IMR-90 (cell line): ENCODE results near the gene CLTA. TPM values are rescaled to one million over a fixed set of nuclear protein-coding genes. Genes with fewer than 3 reads are reported as not detected.

Experiments
- ATAC-seq: fragments of 200-7000 bp; cut with Tn5 transposase; 2 replicates; pipeline ENCODE4 v1.9.1; 2020; ENCODE audit warnings: low read depth, mild to moderate bottlenecking, moderate library complexity
- BruUV-seq: library from RNA; stranded (reverse); fragments of 400-500 nt; replicated peaks from 2 replicates; lab custom pipeline; 2021; lab: Mats Ljungman, UMichigan
- CTCF ChIA-PET: fragments of 300-600 bp; formaldehyde crosslinking; extraction: SDS; loops from one replicate; lab custom pipeline; 2021; ENCODE audit warnings: antibody characterized with exemption; lab: Yijun Ruan, JAX
- POLR2A ChIA-PET: fragments of 300-600 bp; sonication (Branson Sonifier 250); formaldehyde crosslinking; loops from one replicate; lab custom pipeline; 2022; ENCODE audit warnings: antibody characterized with exemption; ENCODE audit not compliant: unreplicated experiment; lab: Charles Lee
- DNase-seq: peaks from one replicate; pipeline ENCODE4 v3.0.0; 2013
- H2AFZ ChIP-seq: replicated peaks from 2 replicates; pipeline ENCODE3; 2013; ENCODE audit warnings: low read length, mild to moderate bottlenecking; ENCODE audit not compliant: poor library complexity
- H2AK5ac ChIP-seq: 2 replicates; pipeline ENCODE4 v1.6.1; 2013; ENCODE audit warnings: low read depth, low read length, inconsistent platforms
- H2AK9ac ChIP-seq: replicated peaks from 2 replicates; pipeline ENCODE3; 2013; ENCODE audit warnings: mild to moderate bottlenecking, low read depth, low read length, moderate library complexity; ENCODE audit not compliant: poor library complexity
- H2BK120ac ChIP-seq: 2 replicates; pipeline ENCODE4 v1.6.1; 2013; ENCODE audit warnings: low read depth, low read length, inconsistent platforms
- H2BK15ac ChIP-seq: 3 replicates; pipeline ENCODE4 v1.6.1; 2013; ENCODE audit warnings: low read depth, low read length, inconsistent platforms
- H2BK20ac ChIP-seq: 2 replicates; pipeline ENCODE4 v1.6.1; 2013; ENCODE audit warnings: low read depth, mild to moderate bottlenecking, inconsistent platforms, low read length, moderate library complexity
- H2BK5ac ChIP-seq: 2 replicates; pipeline ENCODE4 v1.6.1; 2013; ENCODE audit warnings: mild to moderate bottlenecking, low read depth, low read length, inconsistent platforms; ENCODE audit not compliant: poor library complexity, severe bottlenecking
- H3K14ac ChIP-seq: replicated peaks from 2 replicates; pipeline ENCODE4 v1.6.1; 2013; ENCODE audit warnings: low read depth, low read length, inconsistent platforms
- H3K18ac ChIP-seq: 2 replicates; pipeline ENCODE4 v1.6.1; 2013; ENCODE audit warnings: low read depth, low read length, control low read depth
- H3K23ac ChIP-seq: 2 replicates; pipeline ENCODE4 v1.6.1; 2013; ENCODE audit warnings: low read depth, low read length, inconsistent platforms
- H3K27ac ChIP-seq: 2 replicates; pipeline ENCODE4 v1.5.1; 2013; ENCODE audit warnings: mild to moderate bottlenecking, control low read depth, low read length; ENCODE audit not compliant: insufficient read depth
- H3K27me3 ChIP-seq: 2 replicates; pipeline ENCODE4 v1.6.1; 2013; ENCODE audit warnings: low read length; ENCODE audit not compliant: control insufficient read depth, insufficient read depth
- H3K36me3 ChIP-seq: 2 replicates; pipeline ENCODE4 v1.6.1; 2013; ENCODE audit warnings: low read length, mixed read lengths; ENCODE audit not compliant: control insufficient read depth, insufficient read depth
- H3K4ac ChIP-seq: 2 replicates; pipeline ENCODE4 v1.6.1; 2013; ENCODE audit warnings: low read depth, low read length, inconsistent platforms
- H3K4me1 ChIP-seq: 2 replicates; pipeline ENCODE4 v1.6.1; 2013; ENCODE audit warnings: low read length, mixed read lengths; ENCODE audit not compliant: control insufficient read depth, insufficient read depth
- H3K4me2 ChIP-seq: 2 replicates; pipeline ENCODE4 v1.6.1; 2013; ENCODE audit warnings: low read depth, mild to moderate bottlenecking, control low read depth, low read length, moderate library complexity
- H3K4me3 ChIP-seq: 2 replicates; pipeline ENCODE4 v1.5.1; 2013; ENCODE audit warnings: low read depth, mild to moderate bottlenecking, control low read depth, low read length, moderate library complexity; ENCODE audit not compliant: insufficient read depth
- H3K56ac ChIP-seq: 2 replicates; pipeline ENCODE4 v1.6.1; 2013; ENCODE audit warnings: low read length, inconsistent platforms; ENCODE audit not compliant: insufficient read depth; ENCODE audit errors: extremely low read depth
- H3K79me1 ChIP-seq, 2 experiments: 2 replicates each; pipeline ENCODE4 v1.6.1; 2013; ENCODE audit warnings: low read length in 2 of 2, inconsistent platforms in 1 of 2, low read depth in 1 of 2
- H3K9ac ChIP-seq: 2 replicates; pipeline ENCODE4 v1.6.1; 2013; ENCODE audit warnings: low read depth, low read length, control low read depth
- H3K9me1 ChIP-seq: 2 replicates; pipeline ENCODE4 v1.6.1; 2013; ENCODE audit warnings: low read length, inconsistent platforms; ENCODE audit not compliant: insufficient read depth
- H3K9me3 ChIP-seq: 2 replicates; pipeline ENCODE4 v1.6.1; 2013; ENCODE audit warnings: low read length; ENCODE audit not compliant: control insufficient read depth, insufficient read depth
- H4K20me1 ChIP-seq: 2 replicates; pipeline ENCODE4 v1.6.1; 2013; ENCODE audit warnings: low read length, inconsistent platforms; ENCODE audit not compliant: insufficient read depth
- H4K5ac ChIP-seq: 2 replicates; pipeline ENCODE4 v1.6.1; 2013; ENCODE audit warnings: mild to moderate bottlenecking, low read depth, low read length, control low read depth
- H4K8ac ChIP-seq, 2 experiments: 2 replicates each; pipeline ENCODE4 v1.6.1; 2013; ENCODE audit warnings: low read depth in 2 of 2, low read length in 2 of 2, control low read depth in 1 of 2, inconsistent platforms in 1 of 2
- H4K91ac ChIP-seq: 2 replicates; pipeline ENCODE4 v1.6.1; 2013; ENCODE audit warnings: low read depth, low read length, inconsistent platforms; ENCODE audit not compliant: insufficient read depth
- BHLHE40 ChIP-seq: fragments of 150-350 bp; IDR thresholded peaks from 2 replicates; pipeline ENCODE4 v1.6.1; 2016; ENCODE audit warnings: mild to moderate bottlenecking, low read depth, low read length
- CEBPB ChIP-seq: IDR thresholded peaks from 2 replicates; pipeline ENCODE4 v1.6.1; 2012; ENCODE audit warnings: low read depth, low read length, improper control_type of control experiment
- CHD1 ChIP-seq: IDR thresholded peaks from 2 replicates; pipeline ENCODE4 v1.6.1; 2012; ENCODE audit warnings: low read depth, low read length, improper control_type of control experiment
- CTCF ChIP-seq: conservative IDR thresholded peaks from 2 replicates; pipeline ENCODE4 v1.5.1; 2012; ENCODE audit warnings: mild to moderate bottlenecking, low read depth, low read length, improper control_type of control experiment
- ELK1 ChIP-seq: fragments of 150-350 bp; IDR thresholded peaks from 2 replicates; pipeline ENCODE4 v1.6.1; 2016; ENCODE audit warnings: low read depth, mild to moderate bottlenecking, low read length, moderate library complexity, borderline replicate concordance
- FOS ChIP-seq: fragments of 150-350 bp; IDR thresholded peaks from 2 replicates; pipeline ENCODE4 v1.6.1; 2016; ENCODE audit warnings: low read depth, low read length
- MAFK ChIP-seq: IDR thresholded peaks from 2 replicates; pipeline ENCODE4 v1.6.1; 2012; ENCODE audit warnings: low read depth, low read length, improper control_type of control experiment
- MAZ ChIP-seq: IDR thresholded peaks from 2 replicates; pipeline ENCODE4 v1.6.1; 2012; ENCODE audit warnings: low read depth, mild to moderate bottlenecking, low read length, improper control_type of control experiment, moderate library complexity, borderline replicate concordance
- MXI1 ChIP-seq: IDR thresholded peaks from 2 replicates; pipeline ENCODE4 v1.6.1; 2012; ENCODE audit warnings: low read depth, mild to moderate bottlenecking, low read length, moderate library complexity, borderline replicate concordance
- NFE2L2 ChIP-seq: fragments of 150-350 bp; IDR thresholded peaks from 2 replicates; pipeline ENCODE4 v1.6.1; 2016; ENCODE audit warnings: low read depth, mild to moderate bottlenecking, low read length
- POLR2A ChIP-seq: IDR thresholded peaks from 2 replicates; pipeline ENCODE4 v1.6.1; 2012; ENCODE audit warnings: mild to moderate bottlenecking, low read depth, low read length
- RAD21 ChIP-seq: IDR thresholded peaks from 2 replicates; pipeline ENCODE4 v1.6.1; 2012; ENCODE audit warnings: low read length, improper control_type of control experiment
- RCOR1 ChIP-seq: IDR thresholded peaks from 2 replicates; pipeline ENCODE4 v1.6.1; 2012; ENCODE audit warnings: mild to moderate bottlenecking, low read length, improper control_type of control experiment; ENCODE audit not compliant: insufficient replicate concordance
- RFX5 ChIP-seq: IDR thresholded peaks from 2 replicates; pipeline ENCODE4 v1.8.0; 2012; ENCODE audit warnings: low read depth, mild to moderate bottlenecking, low read length, moderate library complexity
- SMC3 ChIP-seq: fragments of 150-350 bp; IDR thresholded peaks from 2 replicates; pipeline ENCODE4 v1.6.1; 2016; ENCODE audit warnings: low read depth, mild to moderate bottlenecking, antibody characterized with exemption, low read length, moderate library complexity
- USF2 ChIP-seq: fragments of 150-350 bp; IDR thresholded peaks from 2 replicates; pipeline ENCODE4 v1.6.1; 2017; ENCODE audit warnings: mild to moderate bottlenecking, antibody characterized with exemption, low read length, low read depth
- WGBS, 2 experiments: methylation state at CpG; one replicate each; pipeline versions ENCODE4 v1.1.5 to v1.1.7; 2013; ENCODE audit warnings: missing lambda C conversion rate in 2 of 2; ENCODE audit not compliant: insufficient read length in 1 of 2; ENCODE audit errors: extremely low coverage in 2 of 2; 5-methylcytosine and 5-hydroxymethylcytosine counted together
- dilution Hi-C: fragments of 300-500 bp; cut with HindIII; formaldehyde crosslinking; loops from one replicate; pipeline ENCODE4 v1.14.3; 2018; ENCODE audit warnings: low sequenced_read_pairs; ENCODE audit not compliant: unreplicated experiment
- in situ Hi-C: fragments of 300-500 bp; cut with MboI; formaldehyde crosslinking; loops from 3 replicates; pipeline ENCODE4 v1.14.3; 2019; ENCODE audit warnings: low sequenced_read_pairs, inconsistent platforms, mixed read lengths
- intact Hi-C: fragments of 100-400 bp; cut with micrococcal nuclease; formaldehyde crosslinking; loops from 2 replicates; pipeline ENCODE4 v1.10.0; 2022
- polyA plus RNA-seq, 3 experiments: library from polyadenylated mRNA; depleted of rRNA; stranded (reverse); fragments of >200 nt; gene quantifications; 2 replicates each; pipeline ENCODE4 v1.2.3, GENCODE V29; 2012; ENCODE audit warnings: low replicate concordance in 1 of 3
- total RNA-seq: library from RNA; depleted of rRNA; stranded (reverse); fragments of >200 nt; gene quantifications from 2 replicates; pipeline ENCODE4 v1.2.3, GENCODE V29; 2012

CLTA gene
- total and polyA plus RNA-seq, 2 of the 4 experiments (the other 2 are of a cell fraction) = 133 to 246 TPM

- Histone ChIP-seq H4K91ac (peak overlapping the region; percentile 84), H3K18ac (peak overlapping the region; percentile 84), H2BK20ac (peak overlapping the region; percentile 57), H2BK15ac (no peak overlapping the region; the same call in 2 of the 3 replicates), H3K14ac (peak overlapping the region; percentile 84), H3K4ac (peak overlapping the region; percentile 71), H3K4me2 (peak overlapping the region; percentile 77), H3K9ac (peak overlapping the region; percentile 67), H3K23ac (peak overlapping the region; percentile 82; the same call in 1 of the 2 replicates), H3K9me1 (peaks cover 28% of the 10 kb centered on the region), H3K9me3 (no peaks in the 10 kb centered on the region), H3K36me3 (peaks cover 5% of the 10 kb centered on the region), H2AFZ (peak overlapping the region; percentile 60), H3K4me1 (peaks cover 31% of the 10 kb centered on the region), H2BK120ac (peak overlapping the region; percentile 50), H3K4me3 (peak overlapping the region; percentile 9; the same call in 1 of the 2 replicates), H4K8ac (peak overlapping the region; percentile 82 to 90; a peak in 3 of 4 replicates), H2AK5ac (peak overlapping the region; percentile 66; the same call in 1 of the 2 replicates), H4K20me1 (no peaks in the 10 kb centered on the region), H3K27ac (peak overlapping the region; percentile 35), H3K56ac (no peak overlapping the region), H2BK5ac (no peak overlapping the region), H4K5ac (peak overlapping the region; percentile 91), H2AK9ac (no peak overlapping the region), H3K79me1 (peaks cover 0 to 15% of the 10 kb centered on the region in 2 experiments; a peak in 2 of 4 replicates), H3K27me3 (no peaks in the 10 kb centered on the region; the same call in 1 of the 2 replicates)
- dilution Hi-C loops (no loop called here), intact Hi-C loops (loop anchor here (1.0 to 2.0 kb wide), 3 partner anchors 63 to 210 kb away; no protein-coding TSS in a partner anchor), in situ Hi-C loops (no loop called here)
- DNase-seq = peak; percentile 45
- BruUV-seq = no TSS peak
- no CpG with 5 or more reads among the region's 12 CpGs for WGBS, 2 experiments
- TF ChIP-seq MAZ (no peak), POLR2A (no peak), NFE2L2 (no peak), CHD1 (no peak), USF2 (no peak), ELK1 (no peak), SMC3 (no peak), BHLHE40 (no peak), RCOR1 (no peak), FOS (no peak), CEBPB (no peak), RAD21 (no peak), MAFK (no peak), RFX5 (no peak), MXI1 (no peak), CTCF (no peak)
- CTCF ChIA-PET = interaction anchor here (0.6 to 1.5 kb wide), 5 partner anchors 17 to 211 kb away, joined by 3 to 9 read pairs (median 4); partner anchors contain the start of gene CLTA
- ATAC-seq = peak; percentile 8
- POLR2A ChIA-PET = no interaction called here
These were observed 24.9 kb upstream of the CLTA start for GRCh38 chr9:36165826-36166167.
